Subcutaneous preadipocyte (primary cell): ENCODE measurements around the gene A1BG. TPM values are rescaled to one million over a fixed set of nuclear protein-coding genes. Genes with fewer than 3 reads are reported as not detected.

Source experiments
- small RNA-seq: library from RNA; depleted of rRNA; stranded (forward); fragments of <200 nt; gene quantifications from one replicate; pipeline ENCODE3, GENCODE V24; 2012
- total RNA-seq: library from RNA; depleted of rRNA; stranded (reverse); fragments of >200 nt; gene quantifications from 2 replicates; pipeline ENCODE4 v1.2.3, GENCODE V29; 2012

Gene A1BG, protein sequence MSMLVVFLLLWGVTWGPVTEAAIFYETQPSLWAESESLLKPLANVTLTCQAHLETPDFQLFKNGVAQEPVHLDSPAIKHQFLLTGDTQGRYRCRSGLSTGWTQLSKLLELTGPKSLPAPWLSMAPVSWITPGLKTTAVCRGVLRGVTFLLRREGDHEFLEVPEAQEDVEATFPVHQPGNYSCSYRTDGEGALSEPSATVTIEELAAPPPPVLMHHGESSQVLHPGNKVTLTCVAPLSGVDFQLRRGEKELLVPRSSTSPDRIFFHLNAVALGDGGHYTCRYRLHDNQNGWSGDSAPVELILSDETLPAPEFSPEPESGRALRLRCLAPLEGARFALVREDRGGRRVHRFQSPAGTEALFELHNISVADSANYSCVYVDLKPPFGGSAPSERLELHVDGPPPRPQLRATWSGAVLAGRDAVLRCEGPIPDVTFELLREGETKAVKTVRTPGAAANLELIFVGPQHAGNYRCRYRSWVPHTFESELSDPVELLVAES
- total RNA-seq = 1.4 and 1.5 TPM in 2 replicates

DNA sequence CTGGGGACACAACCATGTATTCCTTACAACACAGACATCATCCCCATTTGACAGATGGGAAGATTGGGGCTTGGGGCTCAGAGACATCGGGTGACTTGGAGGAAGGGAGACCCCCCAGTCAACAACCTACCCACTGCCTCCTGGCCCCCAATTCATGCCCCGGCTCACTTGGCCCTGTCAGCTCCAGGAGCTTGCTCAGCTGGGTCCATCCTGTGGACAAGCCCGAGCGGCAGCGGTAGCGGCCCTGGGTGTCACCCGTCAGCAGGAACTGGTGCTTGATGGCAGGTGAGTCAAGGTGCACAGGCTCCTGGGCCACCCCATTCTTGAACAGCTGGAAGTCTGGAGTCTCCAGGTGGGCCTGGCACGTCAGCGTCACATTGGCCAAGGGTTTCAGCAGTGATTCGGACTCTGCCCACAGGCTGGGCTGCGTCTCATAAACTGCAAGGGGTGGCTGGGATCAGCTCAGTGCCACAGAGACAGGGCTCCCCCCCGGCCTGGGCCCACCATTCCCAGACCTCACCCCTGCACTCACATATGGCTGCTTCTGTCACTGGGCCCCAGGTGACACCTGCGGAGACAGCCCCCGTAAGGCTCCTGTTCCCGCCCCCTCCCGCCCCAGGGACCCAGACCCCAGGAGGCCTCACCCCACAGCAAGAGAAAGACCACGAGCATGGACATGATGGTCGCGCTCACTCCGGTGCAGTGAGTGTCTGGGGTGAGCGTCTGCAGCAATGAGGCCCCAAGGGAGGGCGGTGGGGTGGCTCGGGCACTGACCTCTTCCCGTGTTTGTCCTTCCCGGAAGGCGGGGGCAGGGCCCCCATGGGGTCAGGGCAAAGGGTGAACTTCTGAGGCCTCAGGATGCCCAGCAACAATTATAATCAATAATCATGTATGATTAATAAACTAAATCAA is at the start of gene A1BG:
Gene A1BG (minus strand): TSS at position 733 of the 912 bp plus-strand sequence. CDS start 55 bp downstream, at position 678.

DNA sequence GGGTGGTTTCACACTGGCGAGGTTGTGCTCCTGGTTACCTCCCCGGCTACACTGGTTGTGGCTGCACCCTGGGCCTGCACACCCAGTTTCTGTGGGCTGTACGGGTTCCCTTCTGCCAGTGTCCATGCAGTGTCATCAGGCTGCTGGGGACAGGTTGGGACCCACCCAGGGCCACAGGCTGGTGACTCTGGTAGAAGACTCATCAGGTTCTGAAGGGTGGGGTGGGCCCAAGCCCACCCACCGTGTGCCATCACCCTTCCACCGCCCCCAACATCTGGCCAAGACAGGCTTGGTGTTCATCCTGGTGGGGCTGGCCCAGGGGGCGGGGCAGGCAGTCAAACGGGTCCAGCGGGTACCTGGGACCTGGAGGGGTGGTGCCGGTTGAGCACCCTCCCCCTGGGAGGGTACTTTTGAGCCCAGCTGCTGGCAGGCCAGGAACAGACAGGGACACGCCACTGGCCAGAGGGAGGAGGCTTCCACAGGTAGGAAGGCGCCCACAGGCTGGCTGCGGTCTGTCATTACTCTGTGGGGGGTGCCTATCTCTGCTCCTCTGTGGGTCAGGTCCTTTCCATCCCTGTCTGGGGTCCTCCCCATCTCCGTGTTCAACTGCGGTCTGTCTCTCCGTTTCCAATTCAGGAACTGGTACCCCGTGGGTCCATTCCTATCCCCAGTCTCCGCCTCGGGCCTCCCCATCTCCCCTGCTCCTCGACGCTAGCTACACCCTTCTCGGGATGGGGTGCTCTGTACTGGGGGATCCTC is 42.1 kb upstream of the A1BG start, which contains the start of gene RNF225:
Gene RNF225 (plus strand): TSS at position 437 of the 759 bp plus-strand sequence. CDS start 434 bp downstream, outside the sequence.

DNA sequence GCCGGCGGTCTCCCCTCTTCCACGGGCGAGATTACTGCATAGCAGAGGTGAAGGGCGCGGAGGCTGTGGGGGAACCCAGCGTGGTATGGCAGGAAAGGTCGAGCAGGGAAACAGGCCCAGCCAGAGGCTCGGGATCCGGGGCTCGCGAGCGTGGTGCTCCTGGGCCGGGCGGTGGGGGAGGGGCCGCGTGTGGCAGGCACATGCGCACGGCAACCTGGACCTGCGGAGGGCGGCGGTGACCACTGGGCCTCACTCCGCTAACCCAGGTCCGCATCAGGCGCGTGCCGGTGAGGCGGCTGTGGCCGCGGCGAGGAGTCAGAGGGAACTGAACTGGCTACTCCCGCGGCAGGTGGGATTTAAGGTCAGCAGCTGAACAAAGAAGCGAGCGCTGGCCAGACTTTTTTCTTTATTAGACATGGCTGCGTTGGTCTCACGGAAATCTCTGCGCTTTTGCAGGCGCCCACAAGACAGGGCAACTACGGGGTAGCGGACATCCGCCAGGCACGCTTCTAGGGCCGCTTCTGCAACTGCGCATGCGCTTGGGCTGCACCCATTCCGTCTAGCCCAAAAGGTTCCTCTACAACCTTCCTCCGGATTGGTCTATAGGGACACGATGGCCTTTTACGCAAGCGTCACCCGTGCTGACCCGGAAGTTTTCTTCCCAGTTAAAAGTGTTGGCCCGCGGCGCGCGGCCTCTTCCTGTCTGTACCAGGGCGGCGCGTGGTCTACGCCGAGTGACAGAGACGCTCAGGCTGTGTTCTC is 33.5 kb upstream of the A1BG start, which contains the start of gene RPS5:
Gene RPS5 (plus strand): TSS at position 694 of the 762 bp plus-strand sequence. CDS start 869 bp downstream, outside the sequence.

DNA sequence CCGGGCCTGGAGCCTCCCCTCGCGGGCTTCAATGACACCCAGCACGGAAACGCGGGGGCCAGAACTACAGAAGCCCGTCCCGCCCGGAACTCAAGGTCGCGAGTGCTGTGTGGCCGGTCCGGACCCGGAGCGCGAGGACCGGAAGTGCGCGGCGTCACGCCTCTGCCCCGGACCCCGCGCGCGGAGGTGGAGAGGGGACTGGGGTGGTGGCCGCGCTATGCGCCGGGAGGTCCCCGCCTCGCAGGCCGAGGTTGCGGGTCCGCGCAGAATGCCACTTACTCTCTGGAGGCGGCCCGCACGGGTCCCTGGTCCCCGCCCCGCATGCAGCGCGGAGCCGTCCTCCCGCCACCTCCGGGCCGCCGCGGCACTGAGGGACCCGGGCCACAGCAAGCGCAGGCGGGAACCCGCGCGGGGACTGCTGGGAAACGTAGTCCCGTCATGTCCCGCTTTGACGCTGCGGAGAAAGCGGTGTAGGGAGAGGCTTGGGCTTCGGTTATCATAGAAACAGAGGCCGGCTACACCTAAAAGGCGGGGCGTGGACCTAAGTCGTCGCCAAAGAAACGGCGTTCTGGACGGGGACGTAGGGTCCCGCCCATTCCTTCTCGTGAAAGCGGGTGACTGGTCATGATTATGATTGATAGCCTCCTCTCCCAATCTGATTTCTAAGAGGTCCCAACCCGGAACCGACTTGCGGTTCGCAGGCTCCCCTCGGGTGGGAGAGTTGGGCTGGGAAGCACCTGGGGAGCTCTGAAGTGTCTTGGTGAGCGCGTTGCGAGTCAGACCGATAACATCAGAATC is 27.6 kb upstream of the A1BG start, which contains the start of gene ZNF837:
Gene ZNF837 (minus strand): TSS at position 369 of the 798 bp plus-strand sequence. CDS start 11,698 bp downstream, outside the sequence.

DNA sequence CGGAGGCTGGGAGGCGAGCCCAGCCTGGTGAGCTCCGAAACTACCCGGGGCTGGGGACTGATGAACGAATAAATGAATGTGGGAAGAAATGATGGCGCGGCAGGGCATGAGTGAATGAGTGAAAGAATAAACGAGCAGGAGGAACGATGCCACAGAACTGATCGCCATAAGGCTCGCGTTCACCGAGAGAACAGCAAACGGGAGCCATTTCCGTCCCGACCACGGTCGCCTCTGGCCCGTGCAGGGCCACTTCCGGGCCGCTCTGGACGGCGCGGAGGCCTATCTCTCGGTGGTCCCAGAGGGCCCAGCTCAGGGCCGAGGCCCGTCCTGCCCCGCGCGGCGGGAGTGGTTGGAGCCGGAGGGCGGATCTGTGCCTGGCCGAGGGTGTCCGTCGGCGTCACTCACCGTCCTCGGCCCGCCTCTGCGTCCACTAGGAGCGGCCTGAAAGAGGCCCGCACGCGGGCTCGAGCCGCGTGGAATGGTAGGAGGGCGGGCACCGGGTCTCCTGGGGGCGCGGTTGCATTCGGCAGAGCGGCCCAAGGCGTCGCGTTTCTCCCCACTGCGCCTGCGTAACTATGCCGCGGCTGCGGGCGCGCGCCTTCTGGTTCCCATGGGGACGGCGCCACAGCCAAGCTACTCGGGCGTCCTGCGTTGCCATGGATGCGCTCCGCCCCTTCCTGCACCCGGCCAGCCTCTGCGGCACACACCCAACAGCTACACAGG is 9.1 kb upstream of the A1BG start, which contains the start of gene ZNF497:
Gene ZNF497 (minus strand): TSS at position 480 of the 723 bp plus-strand sequence. CDS start 5,116 bp downstream, outside the sequence.

DNA sequence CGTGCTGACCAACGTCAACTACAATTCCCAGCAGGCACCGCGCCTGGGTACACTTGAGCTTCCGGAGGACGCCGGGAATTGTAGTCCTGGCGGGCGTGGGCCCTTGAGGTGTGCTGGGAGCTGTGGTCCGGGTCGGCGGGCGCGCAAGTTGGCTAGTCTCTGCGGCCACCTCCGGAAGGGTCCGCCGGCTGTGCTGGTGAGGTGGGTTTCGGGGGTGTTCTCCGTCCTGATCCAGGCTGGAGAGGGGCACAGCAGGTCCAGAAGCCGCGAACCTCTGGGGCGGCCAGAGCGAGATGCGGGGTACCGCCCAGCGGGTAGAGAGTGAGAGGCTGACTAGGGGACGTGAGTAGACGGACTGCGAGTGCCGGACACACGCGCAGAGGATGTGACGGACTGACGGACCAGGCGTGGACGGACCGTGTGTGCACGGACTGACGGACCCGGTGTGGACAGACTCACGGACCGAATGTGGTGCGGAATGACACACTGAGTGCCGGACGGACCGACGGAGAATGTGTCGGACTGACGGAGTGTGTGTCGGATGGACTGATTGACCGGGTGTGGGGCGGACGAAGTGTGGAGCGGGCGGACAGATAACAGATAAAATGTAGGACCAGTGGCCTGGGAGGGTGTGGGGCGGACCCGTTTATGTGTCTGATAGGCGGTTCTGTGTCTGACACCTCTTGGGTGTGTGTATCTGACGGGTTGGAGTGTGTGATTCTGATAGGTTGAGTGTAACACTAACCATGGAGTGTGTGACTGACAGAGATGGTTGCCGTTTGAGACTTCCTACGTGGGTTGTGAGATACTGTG is 26.2 kb downstream of the A1BG start, which contains the start of gene ZSCAN22:
Gene ZSCAN22 (plus strand): TSS at position 81 of the 813 bp plus-strand sequence. CDS start 7,809 bp downstream, outside the sequence.

DNA sequence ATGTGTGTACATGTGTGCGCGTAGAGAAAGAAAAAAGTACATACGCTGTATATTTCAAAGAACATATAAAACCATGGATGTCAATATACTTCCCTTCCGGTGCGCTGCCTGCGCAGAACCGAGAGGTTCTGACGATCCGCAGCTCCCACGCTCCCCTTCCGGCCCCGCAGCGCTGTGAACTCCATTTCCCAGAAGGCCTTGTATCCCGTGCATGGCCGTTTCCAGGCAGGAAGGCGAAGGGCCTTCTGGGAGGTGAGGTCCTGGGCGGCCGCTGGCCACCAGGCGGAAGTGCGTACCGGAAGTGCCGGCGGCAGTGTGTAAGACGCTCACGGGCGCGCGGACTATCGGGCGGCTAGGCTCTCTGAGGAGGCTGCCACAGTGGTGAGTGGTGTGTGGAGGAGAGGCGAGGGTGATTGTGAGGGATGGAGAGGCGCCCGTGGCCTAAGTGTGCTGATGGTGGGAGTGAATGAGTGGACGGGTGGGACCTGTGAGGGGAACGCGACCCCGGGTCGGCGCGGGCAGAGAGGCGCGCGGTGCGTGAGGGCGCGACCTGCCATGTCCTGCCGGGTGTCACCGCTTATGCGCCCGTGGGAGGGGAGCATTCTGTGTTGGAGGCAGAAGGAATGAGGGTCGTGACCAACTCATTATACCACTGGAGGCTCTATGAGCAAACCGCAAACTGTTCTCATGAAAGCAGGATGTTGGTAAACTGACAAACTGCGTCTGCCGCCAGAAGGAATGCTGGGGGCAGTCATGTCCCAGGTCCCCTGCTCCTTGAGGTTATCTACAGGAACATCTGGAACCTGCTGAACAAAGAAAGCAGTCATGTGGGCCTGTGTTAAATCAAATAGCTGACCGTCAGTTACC is 48.0 kb downstream of the A1BG start, which contains the start of gene ERVK3-1:
Gene ERVK3-1 (plus strand): TSS at position 313 of the 867 bp plus-strand sequence. CDS start 6,792 bp downstream, outside the sequence.

Small RNA genes lying within 50 kb of the gene (small RNA-seq; reads per million reads assigned to genes)
- not detected for gene MIR4754
- 0.08 reads per million for gene MIR6806
- gene RNA5SP473 = 0.25 reads per million

Other genes with a start within 250 kb of the A1BG start
- 6.2 and 8.0 TPM in 2 replicates for gene ZNF329, start 202.7 kb downstream of the A1BG start, total RNA-seq
- gene ZNF274, start 170.4 kb downstream of the A1BG start, total RNA-seq = 14.3 and 17.8 TPM in 2 replicates
- 17.3 and 33.0 TPM in 2 replicates for gene ZNF544, start 124.6 kb downstream of the A1BG start, total RNA-seq
- 6.2 and 8.2 TPM in 2 replicates for gene ZNF8, start 74.5 kb downstream of the A1BG start, total RNA-seq
- gene ERVK3-1, start 48.1 kb downstream of the A1BG start, total RNA-seq = 23.1 and 27.0 TPM in 2 replicates
- 3.3 and 4.1 TPM in 2 replicates for gene ZSCAN22, start 26.5 kb downstream of the A1BG start, total RNA-seq
- 0.73 and 0.78 TPM in 2 replicates for gene ZNF497, start 9.3 kb upstream of the A1BG start, total RNA-seq
- gene ZNF837, start 27.5 kb upstream of the A1BG start, total RNA-seq = 2.2 and 2.5 TPM in 2 replicates
- gene RPS5, start 33.8 kb upstream of the A1BG start, total RNA-seq = 1,563 and 2,739 TPM in 2 replicates
- 0.37 and 0.59 TPM in 2 replicates for gene RNF225, start 42.2 kb upstream of the A1BG start, total RNA-seq
- gene ZNF584, start 55.2 kb upstream of the A1BG start, total RNA-seq = 16.5 and 20.9 TPM in 2 replicates
- 7.0 and 7.2 TPM in 2 replicates for gene ZNF132, start 86.7 kb upstream of the A1BG start, total RNA-seq
- 11.8 and 14.5 TPM in 2 replicates for gene ZNF324B, start 98.1 kb upstream of the A1BG start, total RNA-seq
- 13.9 and 16.2 TPM in 2 replicates for gene ZNF324, start 113.6 kb upstream of the A1BG start, total RNA-seq
- 9.0 and 12.9 TPM in 2 replicates for gene ZNF446, start 122.9 kb upstream of the A1BG start, total RNA-seq
- gene SLC27A5, start 158.5 kb upstream of the A1BG start, total RNA-seq = 4.3 and 5.1 TPM in 2 replicates
- 7.0 and 7.4 TPM in 2 replicates for gene ZBTB45, start 166.3 kb upstream of the A1BG start, total RNA-seq
- gene TRIM28, start 190.6 kb upstream of the A1BG start, total RNA-seq = 362 and 460 TPM in 2 replicates
- 80.5 and 113 TPM in 2 replicates for gene CHMP2A, start 201.6 kb upstream of the A1BG start, total RNA-seq
- 73.5 TPM in 2 replicates for gene UBE2M, start 205.1 kb upstream of the A1BG start, total RNA-seq
- 21.3 and 22.9 TPM in 2 replicates for gene MZF1, start 219.8 kb upstream of the A1BG start, total RNA-seq